ENCODE data around the gene THPO.

Gene THPO

GRCh38 chr3:184409331-184409926 is 31.4 kb upstream of the THPO start:
- no CpG with 5 or more reads among the region's 8 CpGs for WGBS (ENCODE audit: extremely low coverage, insufficient coverage, insufficient read length)
- Histone ChIP-seq H3K18ac (ENCODE audit: low read length) (no peak overlapping the region), H4K8ac (ENCODE audit: low read depth, low read length) (no peak overlapping the region), H4K12ac (ENCODE audit: low read depth, low read length) (no peak overlapping the region), H2BK5ac (ENCODE audit: low read depth, low read length, poor library complexity) (no peak overlapping the region), H3K23ac (ENCODE audit: low read length) (no peak overlapping the region), H2AK5ac (ENCODE audit: low read length) (no peak overlapping the region), H3K9ac (ENCODE audit: low read length) (no peak overlapping the region), H3K4me3 (ENCODE audit: low read depth, low read length) (no peak overlapping the region), H3K4me2 (ENCODE audit: low read length) (no peak overlapping the region), H4K91ac (ENCODE audit: low read depth, low read length) (no peak overlapping the region), H2BK120ac (ENCODE audit: insufficient read depth, low read length, poor library complexity) (no peak overlapping the region), H3K27ac (ENCODE audit: low read depth, low read length) (no peak overlapping the region), H3K79me2 (ENCODE audit: control insufficient read depth, insufficient read depth, low read length, poor library complexity) (no peaks in the 10 kb centered on the region), H2AFZ (ENCODE audit: insufficient read depth, low read length, poor library complexity) (no peak overlapping the region), H3K4me1 (ENCODE audit: control insufficient read depth in 1 of 2, insufficient read depth in 2 of 2, low read length in 2 of 2) (no peaks in the 10 kb centered on the region), H3K36me3 (ENCODE audit: control insufficient read depth in 1 of 2, insufficient read depth in 2 of 2, low read length in 2 of 2) (no peaks in the 10 kb centered on the region), H3K9me3 (ENCODE audit: insufficient read depth, low read depth, low read length) (peaks cover 1% of the 10 kb centered on the region), H3K79me1 (ENCODE audit: low read length) (no peaks in the 10 kb centered on the region), H3K14ac (ENCODE audit: low read length) (no peak overlapping the region), H3K4ac (ENCODE audit: low read depth, low read length) (no peak overlapping the region), H2BK12ac (ENCODE audit: low read length) (no peak overlapping the region), H3K27me3 (ENCODE audit: insufficient read depth, low read length) (no peaks in the 10 kb centered on the region)
- DNase-seq, result no peak

- Histone ChIP-seq H3K4ac (ENCODE audit: low read depth, low read length) (no peak overlapping the region), H4K8ac (ENCODE audit: low read depth, low read length) (no peak overlapping the region), H3K4me3 (ENCODE audit: low read depth, low read length) (no peak overlapping the region), H2AK5ac (ENCODE audit: low read length) (no peak overlapping the region), H2BK12ac (ENCODE audit: low read length) (no peak overlapping the region), H3K36me3 (ENCODE audit: control insufficient read depth in 1 of 2, insufficient read depth in 2 of 2, low read length in 2 of 2) (no peaks in the 10 kb centered on the region), H4K12ac (ENCODE audit: low read depth, low read length) (no peak overlapping the region), H2BK120ac (ENCODE audit: insufficient read depth, low read length, poor library complexity) (no peak overlapping the region), H3K14ac (ENCODE audit: low read length) (no peak overlapping the region), H3K79me1 (ENCODE audit: low read length) (no peaks in the 10 kb centered on the region), H3K27me3 (ENCODE audit: insufficient read depth, low read length) (no peaks in the 10 kb centered on the region), H2BK5ac (ENCODE audit: low read depth, low read length, poor library complexity) (no peak overlapping the region), H3K23ac (ENCODE audit: low read length) (no peak overlapping the region), H4K91ac (ENCODE audit: low read depth, low read length) (no peak overlapping the region), H3K79me2 (ENCODE audit: control insufficient read depth, insufficient read depth, low read length, poor library complexity) (no peaks in the 10 kb centered on the region), H3K18ac (ENCODE audit: low read length) (no peak overlapping the region), H3K4me2 (ENCODE audit: low read length) (no peak overlapping the region), H2AFZ (ENCODE audit: insufficient read depth, low read length, poor library complexity) (no peak overlapping the region), H3K9me3 (ENCODE audit: insufficient read depth, low read depth, low read length) (no peaks in the 10 kb centered on the region), H3K4me1 (ENCODE audit: control insufficient read depth in 1 of 2, insufficient read depth in 2 of 2, low read length in 2 of 2) (no peaks in the 10 kb centered on the region), H3K9ac (ENCODE audit: low read length) (no peak overlapping the region), H3K27ac (ENCODE audit: low read depth, low read length) (no peak overlapping the region)
- WGBS (ENCODE audit: extremely low coverage, insufficient coverage, insufficient read length), result no CpG with 5 or more reads among the region's 20 CpGs
- no peak for DNase-seq
These were observed 27.3 kb upstream of the THPO start for GRCh38 chr3:184405075-184406030.

GRCh38 chr3:184399410-184399809 is 21.4 kb upstream of the THPO start:
- Histone ChIP-seq H4K12ac (ENCODE audit: low read depth, low read length) (no peak overlapping the region), H3K4ac (ENCODE audit: low read depth, low read length) (no peak overlapping the region), H3K18ac (ENCODE audit: low read length) (no peak overlapping the region), H3K4me2 (ENCODE audit: low read length) (no peak overlapping the region), H2AFZ (ENCODE audit: insufficient read depth, low read length, poor library complexity) (no peak overlapping the region), H3K36me3 (ENCODE audit: control insufficient read depth in 1 of 2, insufficient read depth in 2 of 2, low read length in 2 of 2) (no peaks in the 10 kb centered on the region), H3K9ac (ENCODE audit: low read length) (no peak overlapping the region), H2BK5ac (ENCODE audit: low read depth, low read length, poor library complexity) (no peak overlapping the region), H4K8ac (ENCODE audit: low read depth, low read length) (no peak overlapping the region), H3K14ac (ENCODE audit: low read length) (no peak overlapping the region), H3K79me2 (ENCODE audit: control insufficient read depth, insufficient read depth, low read length, poor library complexity) (no peaks in the 10 kb centered on the region), H3K27ac (ENCODE audit: low read depth, low read length) (no peak overlapping the region), H3K4me1 (ENCODE audit: control insufficient read depth in 1 of 2, insufficient read depth in 2 of 2, low read length in 2 of 2) (no peaks in the 10 kb centered on the region), H2AK5ac (ENCODE audit: low read length) (no peak overlapping the region), H3K27me3 (ENCODE audit: insufficient read depth, low read length) (no peaks in the 10 kb centered on the region), H3K9me3 (ENCODE audit: insufficient read depth, low read depth, low read length) (no peaks in the 10 kb centered on the region), H2BK120ac (ENCODE audit: insufficient read depth, low read length, poor library complexity) (no peak overlapping the region), H2BK12ac (ENCODE audit: low read length) (no peak overlapping the region), H4K91ac (ENCODE audit: low read depth, low read length) (no peak overlapping the region), H3K79me1 (ENCODE audit: low read length) (no peaks in the 10 kb centered on the region), H3K23ac (ENCODE audit: low read length) (no peak overlapping the region), H3K4me3 (ENCODE audit: low read depth, low read length) (no peak overlapping the region)
- no CpG with 5 or more reads among the region's 9 CpGs for WGBS (ENCODE audit: extremely low coverage, insufficient coverage, insufficient read length)
- DNase-seq, result no peak

GRCh38 chr3:184395320-184395660 is 17.3 kb upstream of the THPO start:
- Histone ChIP-seq H3K36me3 (ENCODE audit: control insufficient read depth in 1 of 2, insufficient read depth in 2 of 2, low read length in 2 of 2) (no peaks in the 10 kb centered on the region), H4K12ac (ENCODE audit: low read depth, low read length) (no peak overlapping the region), H2BK120ac (ENCODE audit: insufficient read depth, low read length, poor library complexity) (no peak overlapping the region), H3K4ac (ENCODE audit: low read depth, low read length) (no peak overlapping the region), H3K14ac (ENCODE audit: low read length) (no peak overlapping the region), H3K79me2 (ENCODE audit: control insufficient read depth, insufficient read depth, low read length, poor library complexity) (no peaks in the 10 kb centered on the region), H3K18ac (ENCODE audit: low read length) (no peak overlapping the region), H2BK5ac (ENCODE audit: low read depth, low read length, poor library complexity) (no peak overlapping the region), H2BK12ac (ENCODE audit: low read length) (no peak overlapping the region), H3K9ac (ENCODE audit: low read length) (no peak overlapping the region), H3K4me3 (ENCODE audit: low read depth, low read length) (no peak overlapping the region), H3K79me1 (ENCODE audit: low read length) (no peaks in the 10 kb centered on the region), H3K4me1 (ENCODE audit: control insufficient read depth in 1 of 2, insufficient read depth in 2 of 2, low read length in 2 of 2) (no peaks in the 10 kb centered on the region), H3K4me2 (ENCODE audit: low read length) (no peak overlapping the region), H3K27ac (ENCODE audit: low read depth, low read length) (no peak overlapping the region), H2AK5ac (ENCODE audit: low read length) (no peak overlapping the region), H3K9me3 (ENCODE audit: insufficient read depth, low read depth, low read length) (peaks cover 2% of the 10 kb centered on the region), H3K23ac (ENCODE audit: low read length) (no peak overlapping the region), H4K8ac (ENCODE audit: low read depth, low read length) (no peak overlapping the region), H4K91ac (ENCODE audit: low read depth, low read length) (no peak overlapping the region), H3K27me3 (ENCODE audit: insufficient read depth, low read length) (no peaks in the 10 kb centered on the region), H2AFZ (ENCODE audit: insufficient read depth, low read length, poor library complexity) (no peak overlapping the region)
- DNase-seq, result no peak
- WGBS (ENCODE audit: extremely low coverage, insufficient coverage, insufficient read length), result no CpG with 5 or more reads among the region's 5 CpGs
